ENCODE results near the gene FAIM2. TPM values are rescaled to one million over a fixed set of nuclear protein-coding genes. Genes with fewer than 3 reads are reported as not detected.

Gene FAIM2
- total RNA-seq, 1 donor = not detected

DNA sequence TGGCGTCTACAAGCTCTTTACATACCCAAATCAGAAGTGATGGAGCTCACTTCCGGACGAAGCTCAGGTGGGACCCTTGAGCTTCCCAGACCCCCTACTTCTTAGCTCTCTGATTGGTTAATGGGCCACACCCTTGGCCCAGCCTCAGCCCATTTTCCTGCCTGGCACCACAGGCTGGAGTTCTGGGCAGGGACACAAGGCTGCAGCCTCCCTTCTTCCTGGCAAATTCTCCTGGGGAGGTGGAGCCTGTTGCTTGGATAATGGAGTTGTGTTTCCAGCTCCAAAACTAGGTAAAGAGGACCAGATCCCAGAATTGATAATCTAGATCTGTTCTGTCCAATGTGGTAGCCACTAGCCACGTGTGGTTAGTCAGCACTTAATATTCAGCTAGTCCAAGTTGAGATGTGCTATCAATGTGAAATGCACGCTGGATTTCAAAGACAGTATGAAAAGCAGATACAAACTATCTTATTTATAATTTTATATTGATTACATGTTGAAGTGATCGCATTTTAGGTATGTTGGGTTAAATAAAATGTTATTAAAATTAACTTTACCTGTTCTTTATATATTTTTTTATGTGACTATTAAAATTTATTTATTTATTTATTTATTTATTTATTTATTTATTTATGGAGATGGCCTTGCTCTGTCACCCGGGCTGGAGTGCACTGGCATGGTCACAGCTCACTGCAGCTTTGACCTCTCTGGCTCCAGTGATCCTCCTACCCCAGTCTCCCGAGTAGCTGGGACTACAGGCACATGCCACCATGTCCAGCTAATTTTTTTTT lies 12.6 kb upstream of the FAIM2 start:
- Histone ChIP-seq H3K27me3 (ENCODE audit: insufficient read depth, low read length) (peaks cover 2% of the 10 kb centered on the region), H3K4me3 (ENCODE audit: low read length) (no peak overlapping the region), H3K9me3 (ENCODE audit: low read depth, low read length) (no peaks in the 10 kb centered on the region), H3K4me1 (ENCODE audit: insufficient read depth, low read length) (peaks cover 11% of the 10 kb centered on the region)

DNA sequence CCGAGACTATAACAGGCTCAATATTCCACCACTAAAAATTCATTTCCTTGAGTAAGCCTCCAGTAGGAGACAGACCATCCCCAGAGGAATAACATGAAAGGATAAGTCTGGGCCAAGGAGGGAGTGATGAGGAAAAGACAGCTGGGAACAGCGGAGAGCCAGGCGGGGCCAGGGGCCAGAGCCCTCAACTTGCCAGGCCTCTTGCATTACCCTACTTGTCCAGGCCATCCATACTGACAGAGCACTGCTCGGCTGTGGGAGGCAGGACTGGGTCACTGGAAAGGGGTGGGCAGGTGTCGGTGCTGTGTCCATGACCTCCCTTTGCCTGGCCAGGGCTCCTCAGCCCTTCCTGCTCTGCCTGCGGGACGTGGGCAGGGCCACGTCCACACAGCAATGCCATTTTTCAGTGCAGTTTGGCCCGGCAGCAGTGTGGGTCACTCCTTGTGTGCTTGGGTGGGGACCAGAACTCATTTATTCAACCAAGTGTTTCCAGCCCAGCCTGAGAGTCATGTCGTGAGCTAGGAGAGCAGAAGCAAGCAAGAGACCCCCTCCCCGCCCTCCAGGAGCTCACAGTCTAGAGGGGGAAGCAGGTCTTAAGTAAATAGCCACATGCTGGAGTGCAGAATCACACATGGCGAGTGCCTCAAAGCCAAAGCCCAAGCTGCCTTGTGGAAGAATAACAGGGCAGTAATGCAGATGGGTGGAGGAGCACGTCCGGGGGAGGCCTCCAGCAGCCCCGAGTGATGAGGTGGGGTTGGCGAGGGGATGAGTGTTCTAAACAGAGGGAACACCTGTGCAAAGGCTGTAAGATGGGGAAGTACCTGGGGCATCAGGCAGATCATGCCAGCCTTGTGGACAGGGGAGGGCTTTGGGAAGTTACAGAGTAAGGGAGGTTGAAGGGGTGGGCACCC lies 8.9 kb upstream of the FAIM2 start:
- Histone ChIP-seq H3K9me3 (ENCODE audit: low read depth, low read length) (no peaks in the 10 kb centered on the region), H3K4me1 (ENCODE audit: insufficient read depth, low read length) (no peaks in the 10 kb centered on the region)

GRCh38 chr12:49911213-49911605 lies 7.5 kb upstream of the FAIM2 start:
- no peaks in the 10 kb centered on the region for H3K27me3 ChIP-seq (ENCODE audit: insufficient read depth, low read length)
- no peaks in the 10 kb centered on the region for H3K9me3 ChIP-seq (ENCODE audit: low read depth, low read length)
- no peak overlapping the region for H3K4me3 ChIP-seq (ENCODE audit: low read length)
- H3K4me1 ChIP-seq (ENCODE audit: insufficient read depth, low read length) = no peaks in the 10 kb centered on the region

More for the DNA sequence above, 8.9 kb upstream of the FAIM2 start:
- Histone ChIP-seq H3K4me3 (ENCODE audit: low read length) (no peak overlapping the region), H3K27me3 (ENCODE audit: insufficient read depth, low read length) (peaks cover 2% of the 10 kb centered on the region)

DNA sequence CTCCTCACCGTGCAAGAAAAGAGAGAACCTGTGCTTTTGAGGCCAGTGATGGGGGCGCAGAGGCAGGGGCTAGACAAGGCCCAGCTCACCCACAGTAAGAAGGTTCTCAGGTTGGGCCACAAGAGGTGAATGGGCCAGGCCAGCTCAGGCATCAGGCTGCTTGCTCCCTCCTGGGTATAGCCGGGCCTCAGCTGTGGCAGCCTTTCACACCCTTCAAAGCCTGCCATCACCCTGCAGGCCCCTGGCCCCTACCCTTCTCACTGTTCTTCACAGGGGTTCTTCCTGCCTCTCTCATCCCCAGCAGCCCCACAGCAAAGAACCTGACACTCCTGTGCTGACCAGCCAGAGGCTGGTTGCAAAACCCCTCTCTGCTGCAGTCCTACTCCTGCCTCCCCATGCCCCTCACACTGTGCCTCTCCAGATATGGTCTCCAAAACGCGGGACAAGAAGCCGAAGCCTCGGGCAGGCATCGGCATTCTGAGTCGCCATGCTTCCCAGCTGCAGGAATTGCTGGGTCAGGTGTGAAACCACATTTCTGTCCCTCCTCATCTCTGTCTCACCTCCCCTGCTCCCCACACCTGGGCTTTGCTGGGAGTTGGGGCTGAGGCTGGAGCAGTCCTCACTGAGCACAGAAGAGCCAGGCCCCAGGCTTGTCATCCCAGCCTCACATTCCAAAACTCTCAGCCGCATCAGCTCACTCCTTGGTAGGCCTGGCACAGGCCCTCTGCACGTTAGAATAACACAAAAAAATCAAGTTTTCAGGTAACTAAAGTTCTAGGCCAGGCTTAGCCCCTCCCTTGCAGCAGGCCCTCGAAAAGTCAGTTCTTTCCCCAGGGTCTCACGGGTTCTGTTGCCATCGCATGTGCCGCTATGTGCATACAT lies 6.9 kb upstream of the FAIM2 start:
- H3K9me3 ChIP-seq (ENCODE audit: low read depth, low read length) = no peaks in the 10 kb centered on the region
- no peaks in the 10 kb centered on the region for H3K4me1 ChIP-seq (ENCODE audit: insufficient read depth, low read length)
- H3K4me3 ChIP-seq (ENCODE audit: low read length) = no peak overlapping the region
- H3K27me3 ChIP-seq (ENCODE audit: insufficient read depth, low read length) = no peaks in the 10 kb centered on the region

DNA sequence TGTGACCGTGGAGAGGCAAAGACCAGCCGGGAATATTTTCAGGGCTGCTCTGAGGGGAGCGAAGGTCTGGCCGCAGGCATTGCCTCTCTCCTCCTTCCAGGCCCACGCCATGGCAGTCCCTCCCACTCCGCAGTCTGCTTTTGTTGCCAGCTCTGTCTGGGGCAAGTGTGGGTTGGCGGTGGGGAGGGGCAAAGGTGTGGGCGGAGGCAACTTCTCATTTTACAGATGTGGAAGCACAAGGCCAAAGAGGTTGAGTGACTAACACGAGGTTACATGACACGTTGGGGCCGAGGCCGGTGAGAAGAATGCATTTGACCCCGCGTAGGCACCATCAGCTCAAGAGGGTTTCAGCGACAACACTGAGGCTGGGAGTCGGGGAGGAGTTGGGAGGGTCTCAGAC lies 6.1 kb upstream of the FAIM2 start:
- H3K9me3 ChIP-seq (ENCODE audit: low read depth, low read length) = no peaks in the 10 kb centered on the region
- H3K4me3 ChIP-seq (ENCODE audit: low read length) = no peak overlapping the region
- H3K4me1 ChIP-seq (ENCODE audit: insufficient read depth, low read length) = no peaks in the 10 kb centered on the region
- H3K27me3 ChIP-seq (ENCODE audit: insufficient read depth, low read length) = peaks cover 1% of the 10 kb centered on the region

- Histone ChIP-seq H3K4me1 (ENCODE audit: insufficient read depth, low read length) (no peaks in the 10 kb centered on the region), H3K27me3 (ENCODE audit: insufficient read depth, low read length) (peaks cover 6% of the 10 kb centered on the region), H3K9me3 (ENCODE audit: low read depth, low read length) (no peaks in the 10 kb centered on the region), H3K4me3 (ENCODE audit: low read length) (no peak overlapping the region)
Measured at GRCh38 chr12:49909356-49909755, 5.7 kb upstream of the FAIM2 start.

- no peaks in the 10 kb centered on the region for H3K9me3 ChIP-seq (ENCODE audit: low read depth, low read length)
- H3K27me3 ChIP-seq (ENCODE audit: insufficient read depth, low read length) = peaks cover 14% of the 10 kb centered on the region
- no peak overlapping the region for H3K4me3 ChIP-seq (ENCODE audit: low read length)
- peaks cover 3% of the 10 kb centered on the region for H3K4me1 ChIP-seq (ENCODE audit: insufficient read depth, low read length)
Measured at GRCh38 chr12:49907352-49907751, 3.7 kb upstream of the FAIM2 start.

DNA sequence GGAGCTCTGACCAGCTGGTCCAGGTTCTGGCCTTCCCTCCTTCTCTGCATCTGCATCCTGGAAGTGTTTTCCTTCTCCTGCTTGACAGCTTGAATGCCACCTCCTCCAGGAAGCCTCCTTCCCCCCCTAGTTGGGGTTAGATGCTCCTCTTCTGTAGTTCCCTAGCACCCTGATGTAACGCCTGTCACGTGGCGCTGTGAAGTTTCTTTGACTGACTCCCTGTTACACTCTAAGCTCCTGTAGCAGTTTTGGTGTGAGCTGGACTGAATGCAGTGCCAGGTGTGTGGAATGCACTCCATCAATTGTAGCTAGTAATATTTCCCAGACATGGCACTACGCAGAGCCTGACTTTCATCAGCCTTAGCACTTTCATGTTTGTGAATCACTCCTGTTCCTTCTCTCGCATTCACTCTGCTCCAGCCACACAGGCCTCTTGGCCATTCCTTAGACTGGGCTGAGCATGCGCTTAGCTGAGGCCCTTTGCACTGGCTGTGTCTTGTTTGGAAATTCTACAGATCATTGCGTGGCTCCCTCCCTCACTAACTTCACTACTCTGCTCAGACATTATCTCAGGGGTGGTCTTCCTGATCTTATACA lies 2.1 kb upstream of the FAIM2 start:
- Histone ChIP-seq H3K27me3 (ENCODE audit: insufficient read depth, low read length) (peaks cover 14% of the 10 kb centered on the region), H3K4me1 (ENCODE audit: insufficient read depth, low read length) (peaks cover 3% of the 10 kb centered on the region), H3K9me3 (ENCODE audit: low read depth, low read length) (no peaks in the 10 kb centered on the region), H3K4me3 (ENCODE audit: low read length) (no peak overlapping the region)

DNA sequence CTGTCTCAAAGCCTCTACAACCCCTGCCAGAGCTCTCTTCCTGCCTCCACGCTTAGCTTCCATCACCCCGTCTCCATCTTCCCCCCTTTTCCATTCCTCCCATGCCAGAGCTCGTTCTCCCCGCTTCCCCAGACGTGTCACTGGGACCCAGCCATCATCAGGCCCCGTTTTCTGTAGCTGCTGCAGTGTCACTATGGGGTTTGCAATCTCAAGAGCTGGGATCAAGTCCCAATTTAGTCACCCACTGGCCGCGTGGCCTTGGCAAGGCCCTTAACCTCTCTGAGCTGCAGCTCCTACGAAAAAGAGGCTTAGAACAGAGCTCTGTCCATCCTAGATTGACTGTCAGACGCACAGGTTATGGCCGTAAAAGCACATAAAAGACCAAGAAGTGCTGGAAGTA lies 901 bp upstream of the FAIM2 start:
- Histone ChIP-seq H3K4me3 (ENCODE audit: low read length) (no peak overlapping the region), H3K27me3 (ENCODE audit: insufficient read depth, low read length) (peaks cover 14% of the 10 kb centered on the region), H3K9me3 (ENCODE audit: low read depth, low read length) (no peaks in the 10 kb centered on the region), H3K4me1 (ENCODE audit: insufficient read depth, low read length) (peaks cover 3% of the 10 kb centered on the region)

GRCh38 chr12:49903351-49903699 lies 375 bp downstream of the FAIM2 start:
- Histone ChIP-seq H3K4me1 (ENCODE audit: insufficient read depth, low read length) (peaks cover 3% of the 10 kb centered on the region), H3K27me3 (ENCODE audit: insufficient read depth, low read length) (peaks cover 14% of the 10 kb centered on the region), H3K9me3 (ENCODE audit: low read depth, low read length) (no peaks in the 10 kb centered on the region), H3K4me3 (ENCODE audit: low read length) (no peak overlapping the region)

DNA sequence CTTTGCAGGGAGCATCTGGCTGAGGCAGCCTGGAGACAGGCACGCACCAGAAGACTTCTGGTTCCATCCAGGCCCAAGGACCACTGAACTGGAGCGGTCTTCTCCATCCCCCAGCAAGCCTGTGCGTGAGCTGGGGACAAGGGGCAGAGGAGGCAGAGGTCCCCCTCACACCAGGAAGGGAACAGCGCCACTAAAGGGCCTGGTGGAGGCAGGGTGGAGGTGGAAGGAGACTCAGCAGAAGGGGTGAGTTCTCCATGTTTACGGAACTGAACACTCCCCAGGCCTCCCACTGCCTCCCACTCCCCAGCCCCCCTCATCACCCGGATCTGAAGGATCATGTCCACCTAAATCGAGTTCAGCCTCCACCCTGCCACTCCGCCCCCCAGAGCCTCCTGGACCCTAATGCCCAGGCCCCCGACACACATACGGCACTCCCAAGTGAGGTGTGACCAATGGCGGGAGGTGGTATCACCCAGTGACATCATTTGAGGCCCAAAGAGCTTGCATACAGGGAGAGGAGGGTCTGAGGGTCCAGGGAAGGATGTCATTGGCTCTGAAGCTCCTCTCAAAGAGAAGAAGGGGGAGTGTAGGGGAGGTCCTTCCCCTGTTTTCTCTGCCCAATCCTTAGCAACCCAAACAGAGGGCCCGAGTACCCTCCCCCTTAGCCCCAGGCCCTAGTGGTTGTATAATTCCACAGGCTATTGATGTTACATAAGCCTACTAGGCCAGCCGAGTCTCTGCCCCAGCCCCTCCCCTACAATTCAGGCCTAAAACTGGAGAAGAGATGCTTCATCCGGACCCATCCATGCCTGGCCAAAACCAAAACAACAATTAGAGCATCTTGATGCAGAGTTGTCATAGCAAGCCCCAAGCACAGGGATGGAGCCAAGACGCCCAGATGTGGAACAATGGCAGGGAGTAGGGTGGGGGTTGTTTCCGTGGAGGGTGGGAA lies 1.0 kb downstream of the FAIM2 start:
- H3K9me3 ChIP-seq (ENCODE audit: low read depth, low read length) = no peaks in the 10 kb centered on the region
- no peak overlapping the region for H3K4me3 ChIP-seq (ENCODE audit: low read length)
- H3K27me3 ChIP-seq (ENCODE audit: insufficient read depth, low read length) = peaks cover 14% of the 10 kb centered on the region
- H3K4me1 ChIP-seq (ENCODE audit: insufficient read depth, low read length) = peaks cover 3% of the 10 kb centered on the region

- no peaks in the 10 kb centered on the region for H3K9me3 ChIP-seq (ENCODE audit: low read depth, low read length)
- peaks cover 14% of the 10 kb centered on the region for H3K27me3 ChIP-seq (ENCODE audit: insufficient read depth, low read length)
- H3K4me1 ChIP-seq (ENCODE audit: insufficient read depth, low read length) = peaks cover 3% of the 10 kb centered on the region
- H3K4me3 ChIP-seq (ENCODE audit: low read length) = no peak overlapping the region
Measured at GRCh38 chr12:49901986-49902385, 1.7 kb downstream of the FAIM2 start.

- Histone ChIP-seq H3K4me3 (ENCODE audit: low read length) (no peak overlapping the region), H3K9me3 (ENCODE audit: low read depth, low read length) (no peaks in the 10 kb centered on the region), H3K27me3 (ENCODE audit: insufficient read depth, low read length) (peaks cover 14% of the 10 kb centered on the region), H3K4me1 (ENCODE audit: insufficient read depth, low read length) (peaks cover 3% of the 10 kb centered on the region)
Measured at GRCh38 chr12:49901026-49901425, 2.7 kb downstream of the FAIM2 start.

DNA sequence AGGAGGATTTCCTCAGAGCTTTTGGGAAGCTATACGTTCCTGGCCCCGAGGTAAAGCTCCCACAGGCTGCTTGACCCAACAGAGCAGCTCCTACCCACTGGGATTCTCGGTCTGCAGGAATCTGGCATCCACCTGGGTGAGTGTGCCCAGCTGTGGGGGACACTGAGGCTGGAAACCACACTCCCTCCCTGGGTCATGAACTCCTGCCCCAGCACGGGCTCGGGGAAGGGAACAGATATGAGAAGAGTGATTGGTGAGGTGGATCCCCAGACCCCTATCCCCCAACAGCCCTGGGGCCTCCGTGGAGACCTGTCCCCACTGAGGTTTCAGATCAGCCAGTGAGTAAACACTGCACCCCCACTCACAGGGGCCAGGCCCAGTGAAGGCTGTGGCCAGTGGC lies 3.3 kb downstream of the FAIM2 start:
- H3K27me3 ChIP-seq (ENCODE audit: insufficient read depth, low read length) = peaks cover 14% of the 10 kb centered on the region
- no peaks in the 10 kb centered on the region for H3K9me3 ChIP-seq (ENCODE audit: low read depth, low read length)
- H3K4me1 ChIP-seq (ENCODE audit: insufficient read depth, low read length) = peaks cover 3% of the 10 kb centered on the region
- H3K4me3 ChIP-seq (ENCODE audit: low read length) = no peak overlapping the region
